ENCODE measurements around the gene PQBP1. TPM values are rescaled to one million over a fixed set of nuclear protein-coding genes. Genes with fewer than 3 reads are reported as not detected.

Gene PQBP1
- total RNA-seq, 1 experiment from 2014 or later: 133 TPM

DNA sequence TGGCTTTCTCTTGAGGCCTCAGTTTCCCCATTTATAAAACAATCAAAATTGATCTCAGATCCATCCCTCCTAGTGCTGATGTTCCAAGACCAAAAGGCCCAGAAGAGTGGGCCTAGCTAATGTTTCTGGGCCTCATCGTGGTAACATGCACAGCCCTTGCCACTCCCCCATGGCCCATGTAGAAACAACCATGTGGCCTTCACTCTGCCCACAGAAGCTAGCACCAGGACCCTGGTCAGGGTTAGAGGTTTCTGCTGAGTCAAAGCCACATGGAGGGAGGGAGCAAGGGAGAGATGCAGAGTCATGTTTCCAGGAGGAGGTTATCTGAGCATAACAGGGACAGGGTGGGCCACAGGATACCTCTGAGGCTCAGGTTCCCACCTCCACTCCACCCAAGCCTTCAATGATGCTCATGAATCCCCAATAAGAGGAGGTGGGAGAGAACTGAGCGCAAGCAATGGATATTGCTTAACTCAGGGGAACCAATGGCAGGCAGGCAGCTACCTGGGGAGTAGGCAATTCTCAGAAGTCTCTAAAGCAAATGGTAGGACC is 42.8 kb downstream of the PQBP1 start:
- intact Hi-C loops (cut with micrococcal nuclease; ENCODE audit: unreplicated experiment): loop anchor here (10.0 kb wide), 1 partner anchor 136 kb away; the partner anchor contains the start of gene HDAC6
- no TSS peak for BruUV-seq (replicated peaks)
- Histone ChIP-seq H3K27me3 (replicated peaks; ENCODE audit: insufficient read depth, low read depth, low read length, poor library complexity) (no peaks in the 10 kb centered on the region), H3K4me3 (ENCODE audit: low read depth, low read length, poor library complexity, severe bottlenecking) (no peak overlapping the region), H3K27ac (ENCODE audit: low read depth, low read length, poor library complexity, severe bottlenecking) (no peak overlapping the region), H3K36me3 (ENCODE audit: insufficient read depth, low read length, poor library complexity, severe bottlenecking) (no peaks in the 10 kb centered on the region), H3K9me3 (ENCODE audit: low read depth, low read length, poor library complexity, severe bottlenecking) (no peaks in the 10 kb centered on the region), H3K4me1 (ENCODE audit: insufficient read depth, low read length, poor library complexity, severe bottlenecking) (no peaks in the 10 kb centered on the region)
- ChIA-PET CTCF (no interaction called here), POLR2A (ENCODE audit: low non-redundant PET) (no interaction called here)
- no peak for DNase-seq (ENCODE audit: low spot score)
- TF ChIP-seq, protein P1, sequence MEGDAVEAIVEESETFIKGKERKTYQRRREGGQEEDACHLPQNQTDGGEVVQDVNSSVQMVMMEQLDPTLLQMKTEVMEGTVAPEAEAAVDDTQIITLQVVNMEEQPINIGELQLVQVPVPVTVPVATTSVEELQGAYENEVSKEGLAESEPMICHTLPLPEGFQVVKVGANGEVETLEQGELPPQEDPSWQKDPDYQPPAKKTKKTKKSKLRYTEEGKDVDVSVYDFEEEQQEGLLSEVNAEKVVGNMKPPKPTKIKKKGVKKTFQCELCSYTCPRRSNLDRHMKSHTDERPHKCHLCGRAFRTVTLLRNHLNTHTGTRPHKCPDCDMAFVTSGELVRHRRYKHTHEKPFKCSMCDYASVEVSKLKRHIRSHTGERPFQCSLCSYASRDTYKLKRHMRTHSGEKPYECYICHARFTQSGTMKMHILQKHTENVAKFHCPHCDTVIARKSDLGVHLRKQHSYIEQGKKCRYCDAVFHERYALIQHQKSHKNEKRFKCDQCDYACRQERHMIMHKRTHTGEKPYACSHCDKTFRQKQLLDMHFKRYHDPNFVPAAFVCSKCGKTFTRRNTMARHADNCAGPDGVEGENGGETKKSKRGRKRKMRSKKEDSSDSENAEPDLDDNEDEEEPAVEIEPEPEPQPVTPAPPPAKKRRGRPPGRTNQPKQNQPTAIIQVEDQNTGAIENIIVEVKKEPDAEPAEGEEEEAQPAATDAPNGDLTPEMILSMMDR (conservative IDR thresholded peaks at IDR 0.05; ENCODE audit: low read depth, low read length): no peak
- TF ChIP-seq EZH2 (IDR thresholded peaks at IDR 0.05; ENCODE audit: borderline replicate concordance, low read depth, low read length, poor library complexity, severe bottlenecking): no peak

DNA sequence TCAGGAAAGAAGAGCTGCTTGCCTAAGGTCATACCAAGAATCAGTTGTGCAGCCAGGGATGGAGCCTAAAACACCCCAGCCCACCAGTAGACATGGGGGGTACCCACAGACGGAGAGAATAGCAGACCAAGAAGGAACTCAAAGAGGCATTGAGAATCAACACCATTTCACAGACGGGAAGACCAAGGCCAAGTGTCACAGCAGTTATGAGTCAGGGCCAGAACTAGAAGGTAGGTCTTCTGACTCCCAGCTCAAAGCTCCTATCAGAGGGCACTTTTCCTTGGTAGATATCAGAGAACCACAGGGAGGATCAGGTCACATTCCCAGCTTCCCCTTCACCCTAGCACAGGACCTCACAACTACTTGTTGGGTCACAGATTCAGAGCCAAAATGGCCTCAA is 45.2 kb downstream of the PQBP1 start:
- Histone ChIP-seq H3K27ac (ENCODE audit: low read depth, low read length, poor library complexity, severe bottlenecking) (no peak overlapping the region), H3K27me3 (replicated peaks; ENCODE audit: insufficient read depth, low read depth, low read length, poor library complexity) (no peaks in the 10 kb centered on the region), H3K36me3 (ENCODE audit: insufficient read depth, low read length, poor library complexity, severe bottlenecking) (no peaks in the 10 kb centered on the region), H3K4me3 (ENCODE audit: low read depth, low read length, poor library complexity, severe bottlenecking) (no peak overlapping the region), H3K9me3 (ENCODE audit: low read depth, low read length, poor library complexity, severe bottlenecking) (no peaks in the 10 kb centered on the region), H3K4me1 (ENCODE audit: insufficient read depth, low read length, poor library complexity, severe bottlenecking) (no peaks in the 10 kb centered on the region)
- intact Hi-C loops (cut with micrococcal nuclease; ENCODE audit: unreplicated experiment): loop anchor here (10.0 kb wide), 1 partner anchor 138 kb away; the partner anchor contains the start of gene HDAC6
- POLR2A ChIA-PET (ENCODE audit: low non-redundant PET): no interaction called here
- DNase-seq (ENCODE audit: low spot score): no peak
- CTCF ChIA-PET: no interaction called here
- no TSS peak for BruUV-seq (replicated peaks)
- no peak for TF ChIP-seq EZH2 (IDR thresholded peaks at IDR 0.05; ENCODE audit: borderline replicate concordance, low read depth, low read length, poor library complexity, severe bottlenecking)
- TF ChIP-seq, protein P1 (conservative IDR thresholded peaks at IDR 0.05; ENCODE audit: low read depth, low read length): no peak

DNA sequence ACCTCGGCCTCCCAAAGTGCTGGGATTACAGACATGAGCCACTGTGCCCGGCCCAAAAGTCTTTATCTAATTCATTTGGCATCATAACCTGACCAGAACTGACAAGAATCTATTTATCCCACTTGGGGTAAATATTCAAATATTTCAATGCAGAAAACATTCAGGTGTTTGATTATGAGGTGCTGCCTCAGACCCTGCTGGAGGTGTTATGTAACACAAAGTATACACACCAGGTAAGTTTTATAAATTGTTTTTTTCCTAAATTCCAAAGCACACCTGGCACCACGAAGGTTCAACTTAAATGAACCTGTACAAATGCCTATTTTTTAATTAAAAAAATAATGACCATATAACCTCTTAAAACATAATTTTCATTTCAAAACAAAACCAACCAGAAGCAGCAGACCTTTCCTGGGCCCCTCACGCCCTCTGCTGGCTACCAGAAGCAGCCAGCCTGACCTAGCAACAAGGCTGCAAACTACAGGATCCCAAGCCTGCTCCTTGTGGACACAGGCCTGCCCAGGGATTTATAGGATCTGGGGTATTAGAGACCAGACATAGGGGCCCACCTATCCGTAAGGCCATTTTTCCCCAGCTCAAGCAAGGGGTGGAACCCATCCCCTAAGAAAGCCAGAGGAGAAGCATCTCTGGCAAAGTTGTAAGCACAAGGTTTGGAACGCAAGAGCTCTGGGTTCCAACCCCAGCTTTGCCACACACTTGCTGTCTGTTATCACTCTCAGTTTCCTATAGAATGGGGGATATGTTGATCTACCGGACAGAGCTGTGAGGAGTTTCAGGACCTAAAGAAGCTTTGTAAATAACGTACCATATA is 48.0 kb downstream of the PQBP1 start:
- peak; percentile 43 for DNase-seq (ENCODE audit: low spot score)
- TF ChIP-seq, protein P1 (conservative IDR thresholded peaks at IDR 0.05; ENCODE audit: low read depth, low read length): peak; percentile 84
- no peak for TF ChIP-seq EZH2 (IDR thresholded peaks at IDR 0.05; ENCODE audit: borderline replicate concordance, low read depth, low read length, poor library complexity, severe bottlenecking)
- no peaks in the 10 kb centered on the region for H3K4me1 ChIP-seq (ENCODE audit: insufficient read depth, low read length, poor library complexity, severe bottlenecking)

More for the DNA sequence above, 48.0 kb downstream of the PQBP1 start:
- Histone ChIP-seq H3K27me3 (replicated peaks; ENCODE audit: insufficient read depth, low read depth, low read length, poor library complexity) (no peaks in the 10 kb centered on the region), H3K9me3 (ENCODE audit: low read depth, low read length, poor library complexity, severe bottlenecking) (no peaks in the 10 kb centered on the region), H3K27ac (ENCODE audit: low read depth, low read length, poor library complexity, severe bottlenecking) (no peak overlapping the region), H3K4me3 (ENCODE audit: low read depth, low read length, poor library complexity, severe bottlenecking) (no peak overlapping the region), H3K36me3 (ENCODE audit: insufficient read depth, low read length, poor library complexity, severe bottlenecking) (no peaks in the 10 kb centered on the region)
- no TSS peak for BruUV-seq (replicated peaks)
- intact Hi-C loops (cut with micrococcal nuclease; ENCODE audit: unreplicated experiment): loop anchor here (10.0 kb wide), 1 partner anchor 141 kb away; the partner anchor contains the start of gene HDAC6
- POLR2A ChIA-PET (ENCODE audit: low non-redundant PET): interaction anchor here (0.6 kb wide), 1 partner anchor 52 kb away, joined by 4 read pairs; no protein-coding TSS in a partner anchor
- CTCF ChIA-PET: interaction anchor here (0.6 kb wide), 1 partner anchor 297 kb away, joined by 3 read pairs; no protein-coding TSS in a partner anchor
